ENCODE results near the gene TCF3. TPM values are rescaled to one million over a fixed set of nuclear protein-coding genes. Genes with fewer than 3 reads are reported as not detected.

Gene TCF3
- polyA plus RNA-seq, 1 donor (not counting 4 experiments of a cell fraction or from before 2014, with no cell fraction given) = 40.0 TPM

- H4K20me1 ChIP-seq (ENCODE audit: control insufficient read depth, extremely low read depth, insufficient read depth, low read length) = no peaks in the 10 kb centered on the region
- no peaks in the 10 kb centered on the region for H3K9me3 ChIP-seq (ENCODE audit: control insufficient read depth, low read depth, low read length)
- no peaks in the 10 kb centered on the region for H3K27me3 ChIP-seq (ENCODE audit: control insufficient read depth, extremely low read depth, insufficient read depth, low read length)
- H3K4me2 ChIP-seq (ENCODE audit: control insufficient read depth, extremely low read depth, insufficient read depth, low read depth, low read length) = no peak overlapping the region
- H3K27ac ChIP-seq (ENCODE audit: control insufficient read depth, insufficient read depth, low read length) = no peak overlapping the region
- no peak overlapping the region for H3K9ac ChIP-seq (ENCODE audit: control insufficient read depth, extremely low read depth, insufficient read depth, low read length)
- peaks cover 11 to 39% of the 10 kb centered on the region in 2 experiments for H3K36me3 ChIP-seq (ENCODE audit: control insufficient read depth in 2 of 2, extremely low read depth in 1 of 2, insufficient read depth in 2 of 2, low read length in 2 of 2)
- no peaks in the 10 kb centered on the region for H3K4me1 ChIP-seq (ENCODE audit: control insufficient read depth, extremely low read depth, insufficient read depth, low read length)
- H3K4me3 ChIP-seq (ENCODE audit: control insufficient read depth in 2 of 3, extremely low read depth in 1 of 3, insufficient read depth in 2 of 3, low read depth in 1 of 3, low read length in 3 of 3) = no peak overlapping the region
- TF ChIP-seq EZH2 (IDR thresholded peaks at IDR 0.05; ENCODE audit: low read length) (no peak), CTCF (optimal IDR thresholded peaks at IDR 0.05 in 1 of 3, IDR thresholded peaks at IDR 0.05 in 1 of 3, conservative IDR thresholded peaks at IDR 0.05 in 1 of 3; ENCODE audit: extremely low read depth in 1 of 3, insufficient read depth in 2 of 3, low read length in 3 of 3) (no peak)
- no peak for FAIRE-seq
- no peak for DNase-seq (ENCODE audit: low read depth, low spot score)
- no peaks in the 10 kb centered on the region for H3K9me1 ChIP-seq (ENCODE audit: control insufficient read depth, extremely low read depth, insufficient read depth, low read length)
- dilution Hi-C loops (cut with MboI; ENCODE audit: extremely low pct_ligation_motif_present, low sequenced_read_pairs) = no loop called here
- no peak overlapping the region for H2AFZ ChIP-seq (ENCODE audit: control insufficient read depth, low read length)
- no peaks in the 10 kb centered on the region for H3K79me2 ChIP-seq (ENCODE audit: control insufficient read depth, insufficient read depth, low read length)
These were observed 39.3 kb downstream of the TCF3 start for GRCh38 chr19:1613146-1613545.

DNA sequence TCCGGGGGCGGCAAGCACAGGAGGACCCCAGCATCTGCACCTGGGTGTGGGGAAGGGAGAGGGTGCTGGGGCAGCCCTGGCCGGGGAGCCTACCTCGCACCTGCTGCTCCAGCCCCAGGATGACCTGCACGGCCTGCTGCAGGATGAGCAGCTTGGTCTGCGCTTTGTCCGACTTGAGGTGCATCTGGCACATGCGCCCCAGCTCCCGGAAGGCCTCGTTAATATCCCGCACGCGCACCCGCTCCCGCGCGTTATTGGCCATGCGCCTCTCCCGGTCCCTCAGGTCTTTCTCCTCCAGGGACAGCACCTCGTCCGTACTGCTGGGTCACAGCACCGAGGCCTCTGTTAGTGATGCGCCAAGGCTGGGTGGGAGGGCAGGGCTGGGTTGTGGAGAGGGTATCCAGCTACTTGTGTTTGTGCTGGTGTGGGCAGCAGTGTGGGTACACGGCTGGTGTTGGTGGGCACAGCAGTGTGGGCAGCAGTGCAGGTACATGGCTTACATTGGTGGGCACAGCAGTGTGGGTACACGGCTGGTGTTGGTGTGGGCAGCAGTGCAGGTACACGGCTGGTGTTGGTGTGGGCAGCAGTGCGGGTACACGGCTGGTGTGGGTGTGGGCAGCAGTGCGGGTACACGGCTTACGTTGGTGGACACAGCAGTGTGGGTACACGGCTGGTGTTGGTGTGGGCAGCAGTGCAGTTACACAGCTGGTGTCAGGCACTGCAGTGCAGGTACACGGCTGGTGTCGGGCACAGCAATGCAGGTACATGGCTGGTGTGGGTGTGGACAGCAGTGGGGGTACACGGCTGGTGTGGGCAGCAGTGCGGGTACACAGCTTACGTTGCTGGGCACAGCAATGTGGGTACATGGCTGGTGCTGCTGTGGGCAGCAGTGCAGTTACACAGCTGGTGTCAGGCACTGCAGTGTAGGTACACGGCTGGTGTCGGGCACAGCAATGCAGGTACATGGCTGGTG is 40.0 kb downstream of the TCF3 start:
- no peak for DNase-seq (ENCODE audit: low read depth, low spot score)
- no peak for TF ChIP-seq CTCF (optimal IDR thresholded peaks at IDR 0.05 in 1 of 3, IDR thresholded peaks at IDR 0.05 in 1 of 3, conservative IDR thresholded peaks at IDR 0.05 in 1 of 3; ENCODE audit: extremely low read depth in 1 of 3, insufficient read depth in 2 of 3, low read length in 3 of 3)
- no peak for TF ChIP-seq EZH2 (IDR thresholded peaks at IDR 0.05; ENCODE audit: low read length)
- no peak for FAIRE-seq
- Histone ChIP-seq H3K9ac (ENCODE audit: control insufficient read depth, extremely low read depth, insufficient read depth, low read length) (no peak overlapping the region), H3K4me2 (ENCODE audit: control insufficient read depth, extremely low read depth, insufficient read depth, low read depth, low read length) (no peak overlapping the region), H2AFZ (ENCODE audit: control insufficient read depth, low read length) (no peak overlapping the region), H4K20me1 (ENCODE audit: control insufficient read depth, extremely low read depth, insufficient read depth, low read length) (no peaks in the 10 kb centered on the region), H3K4me3 (ENCODE audit: control insufficient read depth in 2 of 3, extremely low read depth in 1 of 3, insufficient read depth in 2 of 3, low read depth in 1 of 3, low read length in 3 of 3) (no peak overlapping the region), H3K27ac (ENCODE audit: control insufficient read depth, insufficient read depth, low read length) (no peak overlapping the region), H3K4me1 (ENCODE audit: control insufficient read depth, extremely low read depth, insufficient read depth, low read length) (no peaks in the 10 kb centered on the region), H3K9me1 (ENCODE audit: control insufficient read depth, extremely low read depth, insufficient read depth, low read length) (no peaks in the 10 kb centered on the region), H3K36me3 (ENCODE audit: control insufficient read depth in 2 of 2, extremely low read depth in 1 of 2, insufficient read depth in 2 of 2, low read length in 2 of 2) (peaks cover 11 to 39% of the 10 kb centered on the region in 2 experiments), H3K79me2 (ENCODE audit: control insufficient read depth, insufficient read depth, low read length) (no peaks in the 10 kb centered on the region), H3K9me3 (ENCODE audit: control insufficient read depth, low read depth, low read length) (no peaks in the 10 kb centered on the region), H3K27me3 (ENCODE audit: control insufficient read depth, extremely low read depth, insufficient read depth, low read length) (no peaks in the 10 kb centered on the region)
- dilution Hi-C loops (cut with MboI; ENCODE audit: extremely low pct_ligation_motif_present, low sequenced_read_pairs) = no loop called here

Data from keratinocyte (primary cell).